Endodermal cell (in vitro differentiated cells): ENCODE results near the gene PHIP. TPM values are rescaled to one million over a fixed set of nuclear protein-coding genes. Genes with fewer than 3 reads are reported as not detected.

Experiments
- DNase-seq: peaks from one replicate; pipeline ENCODE4 v3.0.0-alpha.2; 2017
- H3K27ac ChIP-seq: 2 replicates; pipeline ENCODE4 v1.5.1; 2013; ENCODE audit warnings: mild to moderate bottlenecking, low read depth, low read length, moderate library complexity
- H3K27me3 ChIP-seq: 2 replicates; pipeline ENCODE4 v1.6.1; 2013; ENCODE audit warnings: mild to moderate bottlenecking, low read length, moderate library complexity; ENCODE audit not compliant: insufficient read depth, control insufficient read depth, poor library complexity, severe bottlenecking
- H3K36me3 ChIP-seq: 2 replicates; pipeline ENCODE4 v1.7.0; 2013; ENCODE audit warnings: mild to moderate bottlenecking, low read length, moderate library complexity; ENCODE audit not compliant: control insufficient read depth, insufficient read depth
- H3K4me1 ChIP-seq: one replicate; pipeline ENCODE4 v1.7.0; 2013; ENCODE audit warnings: low read length; ENCODE audit not compliant: control insufficient read depth, insufficient read depth
- H3K4me3 ChIP-seq: 2 replicates; pipeline ENCODE4 v1.5.1; 2013; ENCODE audit warnings: mild to moderate bottlenecking, low read length, moderate library complexity
- H3K9ac ChIP-seq: 2 replicates; pipeline ENCODE4 v1.6.1; 2013; ENCODE audit warnings: mild to moderate bottlenecking, low read length, moderate library complexity; ENCODE audit not compliant: poor library complexity, severe bottlenecking; ENCODE audit errors: extremely low read depth
- H3K9me3 ChIP-seq: 2 replicates; pipeline ENCODE4 v1.6.1; 2013; ENCODE audit warnings: mild to moderate bottlenecking, low read length, moderate library complexity; ENCODE audit not compliant: control insufficient read depth
- H3K27ac Mint-ChIP-seq: 2 replicates; pipeline ENCODE4 v1.8.0; 2020; ENCODE audit warnings: mixed read lengths
- H3K27me3 Mint-ChIP-seq: 2 replicates; pipeline ENCODE4 v1.8.0; 2021; ENCODE audit warnings: mild to moderate bottlenecking, mixed read lengths; ENCODE audit not compliant: insufficient read depth
- H3K36me3 Mint-ChIP-seq: 2 replicates; pipeline ENCODE4 v1.8.0; 2020; ENCODE audit warnings: low read depth, mixed read lengths
- H3K4me1 Mint-ChIP-seq: 2 replicates; pipeline ENCODE4 v1.8.0; 2020; ENCODE audit warnings: mixed read lengths
- H3K4me3 Mint-ChIP-seq: 2 replicates; pipeline ENCODE4 v1.8.0; 2020; ENCODE audit warnings: mild to moderate bottlenecking, moderate library complexity, mixed read lengths
- H3K9me3 Mint-ChIP-seq: 2 replicates; pipeline ENCODE4 v1.8.0; 2020; ENCODE audit warnings: mild to moderate bottlenecking, mixed read lengths
- WGBS, 2 experiments: methylation state at CpG; one replicate each; pipeline versions ENCODE4 v1.1.5 to v1.1.7; 2013; ENCODE audit warnings: missing lambda C conversion rate in 2 of 2, mixed read lengths in 1 of 2; ENCODE audit not compliant: insufficient coverage in 1 of 2, insufficient read length in 1 of 2; 5-methylcytosine and 5-hydroxymethylcytosine counted together
- total RNA-seq, 2 donors: library from RNA; stranded (reverse); fragmentation: NEBNext Ultra II Directional in 1 of 2; extraction: Animal tissue kit (Norgen Biotek cat#: 25700) in 1 of 2; gene quantifications; 2 replicates in 1 of 2; 3 replicates in 1 of 2; pipeline ENCODE4 v1.2.1, GENCODE V29; 2021
- TF ChIP-seq, protein P1 (sequence below): fragments of 200-600 bp; sonication (generic); conservative IDR thresholded peaks from 2 replicates; pipeline ENCODE4 v1.5.0; 2021; ENCODE audit warnings: antibody characterized with exemption, mild to moderate bottlenecking

The PHIP gene
- total RNA-seq, 2 donors from 2014 or later, result 49.8 to 59.7 TPM

DNA sequence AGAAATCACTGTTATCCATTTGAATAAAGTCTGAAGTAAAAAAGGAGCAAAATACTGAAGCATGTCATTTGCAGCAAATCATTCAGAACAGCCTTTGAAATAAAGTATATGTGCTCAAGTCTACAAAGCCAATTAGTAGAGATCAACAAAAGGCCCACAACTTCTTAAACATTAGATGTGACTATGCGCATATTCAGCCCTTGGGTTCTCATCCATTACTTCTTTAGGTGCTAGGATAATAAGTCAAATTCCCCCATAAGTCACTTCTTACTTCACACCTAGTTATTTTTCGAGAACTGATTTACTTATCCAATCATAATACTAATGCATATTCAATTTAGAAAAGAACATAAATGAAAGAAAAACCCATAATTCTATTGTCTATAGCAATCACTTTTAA is 31.0 kb downstream of the PHIP start:
- Mint-ChIP-seq H3K27me3 (no peaks in the 10 kb centered on the region), H3K27ac (peak overlapping the region; percentile 61), H3K36me3 (peaks cover 36% of the 10 kb centered on the region), H3K4me1 (peaks cover 8% of the 10 kb centered on the region), H3K4me3 (no peak overlapping the region), H3K9me3 (no peaks in the 10 kb centered on the region)
- Histone ChIP-seq H3K4me3 (no peak overlapping the region), H3K27ac (no peak overlapping the region), H3K27me3 (no peaks in the 10 kb centered on the region), H3K9ac (no peak overlapping the region), H3K9me3 (peaks cover 1% of the 10 kb centered on the region), H3K4me1 (no peaks in the 10 kb centered on the region), H3K36me3 (peaks cover 65% of the 10 kb centered on the region)
- no peak for DNase-seq
- 93 to 94% methylated on average over 2 of the region's 2 CpGs for WGBS, 2 experiments
- TF ChIP-seq, protein P1, sequence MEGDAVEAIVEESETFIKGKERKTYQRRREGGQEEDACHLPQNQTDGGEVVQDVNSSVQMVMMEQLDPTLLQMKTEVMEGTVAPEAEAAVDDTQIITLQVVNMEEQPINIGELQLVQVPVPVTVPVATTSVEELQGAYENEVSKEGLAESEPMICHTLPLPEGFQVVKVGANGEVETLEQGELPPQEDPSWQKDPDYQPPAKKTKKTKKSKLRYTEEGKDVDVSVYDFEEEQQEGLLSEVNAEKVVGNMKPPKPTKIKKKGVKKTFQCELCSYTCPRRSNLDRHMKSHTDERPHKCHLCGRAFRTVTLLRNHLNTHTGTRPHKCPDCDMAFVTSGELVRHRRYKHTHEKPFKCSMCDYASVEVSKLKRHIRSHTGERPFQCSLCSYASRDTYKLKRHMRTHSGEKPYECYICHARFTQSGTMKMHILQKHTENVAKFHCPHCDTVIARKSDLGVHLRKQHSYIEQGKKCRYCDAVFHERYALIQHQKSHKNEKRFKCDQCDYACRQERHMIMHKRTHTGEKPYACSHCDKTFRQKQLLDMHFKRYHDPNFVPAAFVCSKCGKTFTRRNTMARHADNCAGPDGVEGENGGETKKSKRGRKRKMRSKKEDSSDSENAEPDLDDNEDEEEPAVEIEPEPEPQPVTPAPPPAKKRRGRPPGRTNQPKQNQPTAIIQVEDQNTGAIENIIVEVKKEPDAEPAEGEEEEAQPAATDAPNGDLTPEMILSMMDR, result no peak

DNA sequence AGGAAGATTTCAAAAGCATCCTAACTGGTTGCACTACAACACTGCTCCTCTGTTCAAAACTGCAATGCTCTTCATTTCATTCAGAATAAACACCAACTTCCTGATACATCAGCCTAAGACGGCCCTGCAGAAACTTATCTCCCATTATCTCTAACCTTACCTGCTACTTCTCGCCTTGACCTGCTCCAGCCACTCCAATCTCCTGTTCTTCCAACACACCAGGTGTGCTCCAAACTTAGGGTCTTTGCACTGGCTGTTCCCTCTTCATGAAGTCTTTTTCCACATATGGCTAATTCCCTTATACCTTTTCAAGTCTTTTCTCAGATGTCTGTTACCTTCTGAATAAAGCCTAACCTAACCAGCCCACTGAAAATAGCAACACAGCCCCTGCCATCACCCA is 32.1 kb downstream of the PHIP start:
- DNase-seq, result peak; percentile 51
- Histone ChIP-seq H3K9ac (no peak overlapping the region), H3K9me3 (no peaks in the 10 kb centered on the region), H3K27me3 (no peaks in the 10 kb centered on the region), H3K4me1 (no peaks in the 10 kb centered on the region), H3K27ac (no peak overlapping the region), H3K4me3 (no peak overlapping the region), H3K36me3 (peaks cover 67% of the 10 kb centered on the region)
- H3K36me3 Mint-ChIP-seq, result peaks cover 36% of the 10 kb centered on the region
- peaks cover 8% of the 10 kb centered on the region for H3K4me1 Mint-ChIP-seq
- H3K27ac Mint-ChIP-seq, result no peak overlapping the region
- H3K9me3 Mint-ChIP-seq, result no peaks in the 10 kb centered on the region
- TF ChIP-seq, protein P1, result no peak
- H3K27me3 Mint-ChIP-seq, result no peaks in the 10 kb centered on the region
- WGBS, 2 experiments, result 73 to 74% methylated on average over 2 of the region's 2 CpGs
- H3K4me3 Mint-ChIP-seq, result no peak overlapping the region

DNA sequence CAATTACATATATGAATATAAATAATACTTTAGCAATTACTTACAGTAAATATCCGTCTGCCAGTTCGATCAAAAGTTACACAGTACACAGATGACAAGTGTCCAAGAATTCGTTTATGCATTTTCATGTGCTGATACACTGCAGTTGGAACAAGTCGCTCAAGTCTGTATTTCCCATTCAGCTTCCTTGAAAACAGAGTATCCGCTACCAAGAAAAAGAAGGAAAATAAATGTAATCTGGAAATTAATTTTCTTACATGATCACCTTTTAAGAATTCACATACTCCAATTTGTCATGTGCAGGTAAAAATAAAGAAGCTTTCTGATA is 35.3 kb downstream of the PHIP start:
- DNase-seq, result no peak
- no peaks in the 10 kb centered on the region for H3K4me1 ChIP-seq
- Mint-ChIP-seq H3K27me3 (no peaks in the 10 kb centered on the region), H3K27ac (no peak overlapping the region), H3K4me3 (no peak overlapping the region), H3K36me3 (peaks cover 47% of the 10 kb centered on the region), H3K4me1 (peaks cover 8% of the 10 kb centered on the region), H3K9me3 (no peaks in the 10 kb centered on the region)
- 90 to 92% methylated on average over 2 to 5 of the region's 5 CpGs for WGBS, 2 experiments
- H3K9me3 ChIP-seq, result no peaks in the 10 kb centered on the region
- H3K36me3 ChIP-seq, result peaks cover 72% of the 10 kb centered on the region
- TF ChIP-seq, protein P1, result no peak
- H3K9ac ChIP-seq, result no peak overlapping the region
- H3K27me3 ChIP-seq, result no peaks in the 10 kb centered on the region
- no peak overlapping the region for H3K4me3 ChIP-seq
- no peak overlapping the region for H3K27ac ChIP-seq
